Sciatic nerve (tissue), 2 donors: ENCODE measurements around the gene CCIN. TPM values are rescaled to one million over a fixed set of nuclear protein-coding genes. Genes with fewer than 3 reads are reported as not detected.
A peak's percentile ranks its signal among the peaks of the same experiment; 100 is the strongest.
"Not testable (repeated sequence)": the region's sequence is repeated elsewhere in the genome, so short reads cannot be mapped to it uniquely, and the experiment has no call there.

Experiments used
- ATAC-seq: fragments of 200-7000 bp; cut with Tn5 transposase; one replicate; pipeline ENCODE4 v1.9.1; 2020; ENCODE audit warnings: mild to moderate bottlenecking, moderate library complexity
- DNase-seq: peaks from one replicate; pipeline ENCODE4 v3.0.0-alpha.2; 2020; ENCODE audit warnings: low spot score
- intact Hi-C: fragments of 100-400 bp; cut with DNase I; formaldehyde crosslinking; loops from one replicate; pipeline ENCODE4 v1.14.2; 2022
- total RNA-seq: library from RNA; stranded (reverse); fragmentation: NEBNext Ultra II Directional; extraction: Animal tissue kit (Norgen Biotek cat#: 25700); gene quantifications from one replicate; pipeline ENCODE4 v1.2.1, GENCODE V29; 2021
- donor health status: DM: no; HTN: no; CAD: no.
- donor health status: DM: no; HTN: no; CAD: no.

The CCIN gene
- total RNA-seq, 1 donor from 2014 or later: not detected

- ATAC-seq: not testable (repeated sequence)
Measured at GRCh38 chr9:36176496-36176895, 7.3 kb downstream of the CCIN start.

GRCh38 chr9:36177571-36177970 is 8.4 kb downstream of the CCIN start:
- DNase-seq: no peak
- intact Hi-C loops: no loop called here
- no peak for ATAC-seq

More at GRCh38 chr9:36176496-36176895, 7.3 kb downstream of the CCIN start:
- intact Hi-C loops: not testable (repeated sequence)
- peak; percentile 13 for DNase-seq

GRCh38 chr9:36180243-36180642 is 11.1 kb downstream of the CCIN start:
- ATAC-seq, intact Hi-C loops, DNase-seq: not testable (repeated sequence)

- intact Hi-C loops: no loop called here
- no peak for ATAC-seq
- DNase-seq: no peak
Measured at GRCh38 chr9:36187414-36187813, 18.2 kb downstream of the CCIN start.

- intact Hi-C loops: no loop called here
- no peak for DNase-seq
- no peak for ATAC-seq
Measured at GRCh38 chr9:36188212-36188611, 19.0 kb downstream of the CCIN start.

DNA sequence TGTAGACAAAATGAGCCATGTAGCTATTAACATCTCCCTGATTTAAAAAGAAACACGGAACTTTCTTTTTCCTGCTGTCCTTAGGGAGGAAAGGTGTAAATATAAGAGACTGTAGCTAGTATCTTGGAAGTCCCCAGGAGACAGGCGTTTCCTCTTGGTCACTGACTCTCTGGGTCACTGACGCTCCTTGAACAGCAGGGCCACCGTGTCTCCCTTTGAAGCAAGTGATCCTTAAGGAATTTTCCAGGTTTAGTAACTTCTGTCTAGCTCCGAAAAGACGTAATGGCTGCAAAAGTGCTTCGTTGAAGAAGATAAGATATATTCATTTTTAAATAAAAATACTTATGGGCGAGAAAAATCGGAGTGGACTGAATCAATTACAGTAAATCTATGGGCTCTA is 20.8 kb downstream of the CCIN start:
- ATAC-seq (no peak), DNase-seq (no peak)
- intact Hi-C loops: loop anchor here (5.0 kb wide), 1 partner anchor 137 kb away; no protein-coding TSS in a partner anchor

DNA sequence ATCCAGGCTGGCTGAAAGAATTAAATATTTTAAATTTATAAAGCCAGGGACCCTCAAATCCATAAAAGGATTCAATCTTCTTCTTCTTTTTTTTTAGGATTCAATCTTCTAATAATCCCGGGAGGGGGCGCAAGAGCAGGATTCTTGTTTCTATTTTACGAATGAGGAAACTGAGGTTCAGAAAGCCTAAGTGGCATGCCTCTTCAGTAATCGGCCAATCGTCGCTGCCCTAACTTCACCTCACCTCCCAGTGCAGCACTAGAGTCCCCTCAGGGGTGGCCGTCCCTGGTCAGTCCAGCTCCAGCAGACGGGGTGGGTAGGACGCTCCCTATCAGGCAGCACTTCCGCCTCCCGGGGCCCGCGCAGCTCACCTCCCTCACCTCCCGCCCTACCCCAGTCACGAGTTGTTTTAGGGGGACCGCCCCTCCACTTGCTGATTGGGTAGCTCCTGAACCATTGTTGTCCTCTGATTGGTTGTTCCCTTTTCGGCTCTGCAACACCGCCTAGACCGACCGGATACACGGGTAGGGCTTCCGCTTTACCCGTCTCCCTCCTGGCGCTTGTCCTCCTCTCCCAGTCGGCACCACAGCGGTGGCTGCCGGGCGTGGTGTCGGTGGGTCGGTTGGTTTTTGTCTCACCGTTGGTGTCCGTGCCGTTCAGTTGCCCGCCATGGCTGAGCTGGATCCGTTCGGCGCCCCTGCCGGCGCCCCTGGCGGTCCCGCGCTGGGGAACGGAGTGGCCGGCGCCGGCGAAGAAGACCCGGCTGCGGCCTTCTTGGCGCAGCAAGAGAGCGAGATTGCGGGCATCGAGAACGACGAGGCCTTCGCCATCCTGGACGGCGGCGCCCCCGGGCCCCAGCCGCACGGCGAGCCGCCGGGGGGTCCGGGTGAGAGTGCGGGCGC is 21.5 kb downstream of the CCIN start, which contains the start of gene CLTA:
CLTA (plus strand) TSS at position 534 of the 902 bp plus-strand sequence; CDS start at position 670, 136 bp downstream.
- DNase-seq: peak; percentile 97
- ATAC-seq: peak; percentile 100
- intact Hi-C loops: loop anchor here (5.0 kb wide), 1 partner anchor 137 kb away; no protein-coding TSS in a partner anchor

- intact Hi-C loops: loop anchor here (5.0 kb wide), 1 partner anchor 136 kb away; no protein-coding TSS in a partner anchor
- ATAC-seq (no peak), DNase-seq (no peak)
Measured at GRCh38 chr9:36191290-36191645, 22.1 kb downstream of the CCIN start.

DNA sequence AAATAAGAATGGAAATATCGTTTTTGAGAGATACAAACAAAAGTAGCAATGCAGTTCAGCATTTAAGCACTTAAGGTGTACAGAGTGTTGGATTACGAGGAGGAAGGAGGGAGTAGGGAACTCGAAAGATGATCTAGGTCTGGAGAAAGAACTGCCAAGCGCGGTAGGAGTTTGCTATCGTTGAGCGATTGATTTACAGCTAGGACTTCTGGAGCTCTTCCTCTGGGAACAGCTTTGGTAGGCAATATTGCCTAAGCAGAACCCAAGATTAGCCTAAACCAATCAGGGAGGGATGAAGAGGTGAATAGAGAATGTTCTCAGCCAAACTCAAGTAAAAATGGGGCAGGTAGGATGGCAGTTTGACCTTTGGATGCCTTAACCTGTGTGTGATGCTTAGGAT is 22.5 kb downstream of the CCIN start:
- ATAC-seq (no peak), DNase-seq (no peak)
- intact Hi-C loops: loop anchor here (5.0 kb wide), 1 partner anchor 136 kb away; no protein-coding TSS in a partner anchor

DNA sequence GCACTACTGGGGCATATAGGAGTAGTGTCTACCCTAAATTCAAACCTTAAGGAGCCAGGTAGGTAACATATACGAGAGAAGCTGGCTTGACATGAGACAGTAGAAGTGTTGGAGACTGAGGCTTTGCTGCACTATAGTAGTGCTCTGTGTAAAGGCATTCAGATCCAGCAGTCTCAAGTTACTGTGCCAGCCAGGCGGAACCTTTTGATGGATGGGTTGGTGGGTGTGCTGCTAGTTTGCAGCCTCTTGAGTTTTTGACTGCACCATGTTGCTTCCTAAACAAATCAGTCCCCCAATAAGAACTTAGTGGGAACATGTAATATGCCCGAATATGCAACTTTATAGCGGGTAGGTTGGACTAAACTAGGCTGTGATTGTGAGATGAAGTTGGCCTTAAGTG is 23.0 kb downstream of the CCIN start:
- ATAC-seq (no peak), DNase-seq (no peak)
- intact Hi-C loops: loop anchor here (5.0 kb wide), 1 partner anchor 135 kb away; no protein-coding TSS in a partner anchor

DNA sequence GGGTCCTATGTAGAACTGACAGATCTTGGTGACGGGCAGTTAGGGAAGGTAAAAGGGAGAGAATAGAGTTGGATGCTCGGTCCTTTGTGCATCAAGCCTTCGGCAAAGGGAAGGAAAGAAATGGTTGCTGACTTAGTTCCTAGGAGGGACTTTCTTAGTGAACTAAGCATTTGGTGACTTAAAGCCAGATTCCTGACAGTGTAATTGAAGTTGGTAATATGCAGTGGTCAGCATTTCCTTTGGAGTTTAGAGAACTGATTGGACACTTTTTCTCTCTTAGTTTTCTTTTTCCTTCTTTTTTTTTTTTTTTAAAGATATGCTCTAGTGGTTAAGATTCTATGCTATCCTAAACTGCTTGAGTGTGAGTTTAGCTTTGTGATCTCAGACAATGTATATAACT is 23.8 kb downstream of the CCIN start:
- ATAC-seq: no peak
- DNase-seq: no peak
- intact Hi-C loops: loop anchor here (5.0 kb wide), 1 partner anchor 134 kb away; no protein-coding TSS in a partner anchor

DNA sequence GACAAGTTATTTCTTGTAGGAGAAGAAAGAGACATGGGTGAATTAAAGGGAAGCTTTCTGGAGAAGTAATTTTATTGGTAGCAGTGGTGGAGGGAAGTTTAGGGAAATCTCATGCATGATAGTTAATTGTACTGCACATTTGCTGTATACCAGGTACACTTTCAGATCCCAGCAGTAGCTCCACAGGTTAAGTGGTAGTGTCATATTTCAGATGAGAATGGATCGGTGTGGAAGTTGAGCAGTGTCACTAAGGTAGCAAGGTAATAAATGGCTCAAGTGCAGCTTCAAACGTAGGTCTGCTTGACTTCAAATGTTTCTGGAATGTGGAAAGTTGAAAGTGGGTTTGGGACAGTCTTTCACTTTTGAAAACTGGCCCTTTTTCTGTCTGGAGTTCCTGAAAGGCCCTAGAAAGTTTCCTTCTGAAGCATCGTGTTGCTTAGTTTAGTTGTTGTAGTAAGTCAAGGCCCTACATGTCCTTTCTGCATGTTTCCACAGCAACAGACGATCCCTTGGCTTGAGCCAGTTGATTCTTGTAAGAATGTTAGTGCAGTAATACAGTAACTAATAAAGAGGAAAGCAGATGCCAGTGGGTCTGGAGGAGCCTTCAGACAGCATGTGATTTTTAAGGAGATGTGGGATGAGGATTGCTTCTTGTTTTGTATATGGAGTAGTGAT is 25.3 kb downstream of the CCIN start:
- no peak for ATAC-seq
- no peak for DNase-seq
- intact Hi-C loops: loop anchor here (5.0 kb wide), 1 partner anchor 133 kb away; no protein-coding TSS in a partner anchor

DNA sequence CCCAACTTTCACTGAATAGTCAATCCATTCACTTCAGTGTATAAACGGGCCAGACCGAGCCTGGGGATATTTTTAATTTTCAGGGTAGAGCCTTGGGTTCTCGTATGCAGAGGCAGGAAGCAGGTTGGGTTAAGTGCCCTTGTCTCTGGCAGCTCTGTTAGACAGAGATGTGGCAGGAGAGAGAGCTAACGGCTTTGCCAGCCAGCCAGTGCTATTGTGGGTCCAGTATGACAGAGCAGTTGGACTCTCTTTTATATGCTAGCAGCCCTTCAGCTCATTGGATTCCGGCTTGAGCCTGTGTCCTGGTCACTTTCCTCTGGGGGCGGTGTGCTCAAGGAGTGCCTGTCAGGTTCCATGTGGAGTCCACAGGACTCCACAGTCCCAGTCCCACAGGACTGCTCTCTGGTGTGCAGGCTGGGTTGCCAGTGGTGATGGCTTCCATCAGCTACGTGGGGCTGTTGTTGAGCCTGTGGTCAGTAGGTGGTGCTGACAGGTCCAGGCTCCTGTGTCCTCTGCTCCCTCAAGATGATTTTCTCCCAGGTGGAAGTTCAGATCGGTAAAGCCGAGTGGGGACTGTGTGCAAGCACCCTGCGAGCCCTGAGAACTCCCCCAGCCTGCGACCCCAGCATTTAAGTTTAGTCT is 35.8 kb downstream of the CCIN start:
- no peak for ATAC-seq
- DNase-seq: no peak
- intact Hi-C loops: no loop called here

DNA sequence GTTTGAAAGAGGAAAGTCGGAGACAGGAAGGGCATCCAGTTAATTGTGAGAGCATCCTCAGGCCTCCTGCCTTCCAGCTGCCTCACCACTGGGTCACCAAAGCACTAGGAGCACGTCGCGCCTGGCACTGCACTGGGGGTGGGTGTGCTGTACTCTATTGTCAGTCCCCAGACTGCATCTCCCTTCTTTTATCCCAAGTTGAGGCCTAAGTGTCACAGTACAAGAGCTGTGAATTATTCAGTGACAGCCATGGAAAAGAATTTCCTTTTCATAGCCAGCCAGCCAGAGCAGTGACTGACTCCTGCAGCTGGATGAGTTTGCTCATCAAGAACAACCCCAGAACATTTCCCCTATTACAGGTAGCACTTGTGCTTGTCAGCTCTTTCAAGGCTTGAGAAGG is 37.8 kb downstream of the CCIN start:
- ATAC-seq (no peak), DNase-seq (no peak)
- intact Hi-C loops: no loop called here

DNA sequence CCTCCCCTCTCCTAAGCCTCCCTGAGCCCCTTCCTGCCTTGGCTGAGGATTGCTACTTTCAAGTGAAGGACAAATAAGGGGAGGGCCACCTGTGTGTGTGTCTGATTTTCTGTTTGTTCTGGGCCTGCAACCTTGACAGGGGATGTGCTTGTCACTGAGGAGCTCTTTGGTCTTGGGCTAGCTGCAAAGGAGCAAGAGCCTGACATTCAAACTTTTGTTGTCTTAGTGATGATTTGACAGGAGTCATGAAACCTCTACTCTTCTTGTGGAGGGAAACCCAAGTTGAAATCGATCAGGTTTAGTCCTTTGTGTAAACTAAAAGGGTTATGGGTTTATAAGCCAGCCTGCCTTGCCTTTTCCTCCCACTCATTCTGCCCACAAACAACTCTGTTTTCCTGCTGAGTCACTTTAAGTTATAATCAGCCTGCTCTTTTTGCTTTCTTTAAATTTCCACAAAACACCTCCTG is 38.4 kb downstream of the CCIN start:
- intact Hi-C loops: no loop called here
- no peak for ATAC-seq
- no peak for DNase-seq

- no peak for DNase-seq
- intact Hi-C loops: no loop called here
- ATAC-seq: no peak
Measured at GRCh38 chr9:36208521-36209253, 39.5 kb downstream of the CCIN start.

DNA sequence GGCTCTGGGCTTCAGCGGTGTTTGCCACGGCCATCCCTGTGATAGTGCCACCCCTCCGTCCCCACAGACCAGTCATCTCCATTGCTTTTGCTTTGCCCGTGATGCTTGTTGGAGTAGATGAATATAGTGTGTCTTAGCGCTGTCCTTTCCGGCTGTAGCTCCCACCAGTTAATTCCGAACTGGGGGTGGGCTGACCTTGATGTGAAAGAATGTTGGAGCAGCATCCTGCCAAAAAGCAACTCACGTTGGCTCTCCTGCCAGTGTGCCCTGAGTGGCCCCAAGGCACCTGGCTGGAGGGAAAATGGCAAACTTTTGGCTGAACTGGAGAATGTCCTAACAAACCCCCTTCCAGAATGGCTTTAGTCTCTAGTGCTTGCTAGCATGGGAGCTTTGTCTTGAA is 41.5 kb downstream of the CCIN start:
- intact Hi-C loops: no loop called here
- no peak for ATAC-seq
- DNase-seq: no peak

- DNase-seq: no peak
- intact Hi-C loops: no loop called here
- ATAC-seq: no peak
Measured at GRCh38 chr9:36211510-36211909, 42.3 kb downstream of the CCIN start.

- intact Hi-C loops: no loop called here
- ATAC-seq (no peak), DNase-seq (no peak)
Measured at GRCh38 chr9:36213387-36213786, 44.2 kb downstream of the CCIN start.
